AG04449 (cell line): ENCODE data around the gene ELF2.

Experiments
- CTCF ChIA-PET: fragments of 350-600 bp; formaldehyde crosslinking; extraction: SDS; loops from one replicate; lab custom pipeline; 2021; ENCODE audit warnings: antibody characterized with exemption; lab: Yijun Ruan, JAX
- POLR2A ChIA-PET: fragments of 400-600, 350-600 bp; formaldehyde crosslinking; extraction: SDS; loops from one replicate; lab custom pipeline; 2020; ENCODE audit warnings: antibody characterized with exemption, inconsistent platforms; lab: Yijun Ruan, JAX
- DNase-seq: peaks from one replicate; pipeline ENCODE4 v3.0.0-alpha.2; 2010; ENCODE audit warnings: low read depth, low spot score
- H3K4me3 ChIP-seq: 2 replicates; pipeline ENCODE4 v1.5.1; 2011; ENCODE audit warnings: low read depth, mild to moderate bottlenecking, control low read depth, low read length
- TF ChIP-seq, protein P1 (sequence below): IDR thresholded peaks from one replicate; pipeline ENCODE4 v1.5.1; 2011; ENCODE audit warnings: mild to moderate bottlenecking, moderate library complexity, low read length, control low read depth, inconsistent platforms; ENCODE audit not compliant: insufficient read depth; ENCODE audit errors: missing control alignments

ELF2 gene

DNA sequence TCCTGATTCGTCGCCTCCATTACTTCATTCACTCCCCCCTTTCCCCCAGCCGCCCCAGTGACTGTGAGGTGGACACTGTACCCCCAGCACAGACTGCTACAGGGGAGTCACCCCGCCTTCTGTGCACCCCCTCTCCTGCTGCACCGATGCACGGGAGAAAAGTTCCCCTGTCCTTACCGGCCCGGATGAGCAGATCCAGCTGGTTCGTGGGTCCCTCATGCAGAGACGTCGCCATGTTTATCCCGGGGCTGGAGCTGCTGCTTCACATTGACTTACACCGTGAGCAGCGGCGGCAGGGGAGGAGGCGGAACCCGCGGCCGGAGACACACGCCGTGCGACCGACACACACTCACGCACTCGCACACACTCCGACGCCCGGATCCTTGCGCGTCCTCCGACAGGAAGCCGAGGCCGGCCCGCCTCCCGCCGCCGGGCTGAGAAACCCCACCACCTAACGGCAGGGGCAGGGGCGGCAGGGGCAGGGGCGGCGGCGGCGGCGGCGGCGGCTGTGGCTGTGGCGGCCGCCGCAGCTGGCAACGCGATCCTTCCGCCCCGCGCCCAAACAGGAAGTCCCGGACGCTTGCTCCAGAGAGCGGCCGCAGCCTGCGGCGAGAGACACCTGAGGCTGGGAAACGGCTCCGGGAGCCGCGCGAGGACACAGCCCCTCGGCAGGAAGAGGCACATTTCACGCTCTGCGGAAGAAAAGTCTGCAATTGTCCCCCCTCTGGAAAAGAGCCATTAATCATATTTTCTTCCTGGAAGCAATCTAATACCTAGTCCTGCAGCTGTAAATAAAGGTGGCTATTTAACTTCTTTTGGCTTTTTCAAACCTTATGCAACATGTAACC, 92.8 kb downstream of the ELF2 start:
- peak overlapping the region; percentile 93 for H3K4me3 ChIP-seq
- ChIA-PET CTCF (interaction anchor here (0.9 to 1.3 kb wide), 5 partner anchors 15 to 70 kb away, joined by 3 to 4 read pairs (median 3); no protein-coding TSS in a partner anchor), POLR2A (interaction anchor here (0.7 to 1.3 kb wide), 4 partner anchors 53 to 217 kb away, joined by 3 to 5 read pairs (median 3); partner anchors contain the start of genes ELF2 and NOCT)
- peak; percentile 49 for DNase-seq
- TF ChIP-seq, protein P1, sequence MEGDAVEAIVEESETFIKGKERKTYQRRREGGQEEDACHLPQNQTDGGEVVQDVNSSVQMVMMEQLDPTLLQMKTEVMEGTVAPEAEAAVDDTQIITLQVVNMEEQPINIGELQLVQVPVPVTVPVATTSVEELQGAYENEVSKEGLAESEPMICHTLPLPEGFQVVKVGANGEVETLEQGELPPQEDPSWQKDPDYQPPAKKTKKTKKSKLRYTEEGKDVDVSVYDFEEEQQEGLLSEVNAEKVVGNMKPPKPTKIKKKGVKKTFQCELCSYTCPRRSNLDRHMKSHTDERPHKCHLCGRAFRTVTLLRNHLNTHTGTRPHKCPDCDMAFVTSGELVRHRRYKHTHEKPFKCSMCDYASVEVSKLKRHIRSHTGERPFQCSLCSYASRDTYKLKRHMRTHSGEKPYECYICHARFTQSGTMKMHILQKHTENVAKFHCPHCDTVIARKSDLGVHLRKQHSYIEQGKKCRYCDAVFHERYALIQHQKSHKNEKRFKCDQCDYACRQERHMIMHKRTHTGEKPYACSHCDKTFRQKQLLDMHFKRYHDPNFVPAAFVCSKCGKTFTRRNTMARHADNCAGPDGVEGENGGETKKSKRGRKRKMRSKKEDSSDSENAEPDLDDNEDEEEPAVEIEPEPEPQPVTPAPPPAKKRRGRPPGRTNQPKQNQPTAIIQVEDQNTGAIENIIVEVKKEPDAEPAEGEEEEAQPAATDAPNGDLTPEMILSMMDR = peak; percentile 32

DNA sequence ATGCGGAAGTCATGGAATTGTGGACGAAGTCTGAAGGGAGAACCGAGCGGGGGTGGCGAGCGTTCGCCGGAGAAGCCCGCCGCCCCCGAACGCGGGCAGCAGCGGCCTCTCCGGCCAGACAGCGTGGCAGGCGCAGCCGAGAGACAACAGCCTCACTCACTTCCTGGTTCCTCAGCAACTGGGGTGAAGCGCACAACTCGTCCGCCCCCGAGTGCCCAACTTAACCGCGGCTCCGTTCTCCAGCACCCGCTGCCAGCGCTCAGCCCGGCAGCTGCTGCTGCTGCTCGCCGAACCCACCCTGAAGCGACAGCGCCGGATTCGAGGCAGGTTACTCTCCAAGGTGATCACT, 93.4 kb downstream of the ELF2 start:
- ChIA-PET CTCF (interaction anchor here (0.9 to 1.3 kb wide), 3 partner anchors 16 to 71 kb away, joined by 3 to 4 read pairs (median 3); no protein-coding TSS in a partner anchor), POLR2A (interaction anchor here (0.7 to 1.3 kb wide), 3 partner anchors 53 to 217 kb away, joined by 3 to 5 read pairs (median 3); partner anchors contain the start of gene ELF2)
- no peak for DNase-seq
- peak overlapping the region; percentile 93 for H3K4me3 ChIP-seq
- TF ChIP-seq, protein P1 = peak; percentile 23

DNA sequence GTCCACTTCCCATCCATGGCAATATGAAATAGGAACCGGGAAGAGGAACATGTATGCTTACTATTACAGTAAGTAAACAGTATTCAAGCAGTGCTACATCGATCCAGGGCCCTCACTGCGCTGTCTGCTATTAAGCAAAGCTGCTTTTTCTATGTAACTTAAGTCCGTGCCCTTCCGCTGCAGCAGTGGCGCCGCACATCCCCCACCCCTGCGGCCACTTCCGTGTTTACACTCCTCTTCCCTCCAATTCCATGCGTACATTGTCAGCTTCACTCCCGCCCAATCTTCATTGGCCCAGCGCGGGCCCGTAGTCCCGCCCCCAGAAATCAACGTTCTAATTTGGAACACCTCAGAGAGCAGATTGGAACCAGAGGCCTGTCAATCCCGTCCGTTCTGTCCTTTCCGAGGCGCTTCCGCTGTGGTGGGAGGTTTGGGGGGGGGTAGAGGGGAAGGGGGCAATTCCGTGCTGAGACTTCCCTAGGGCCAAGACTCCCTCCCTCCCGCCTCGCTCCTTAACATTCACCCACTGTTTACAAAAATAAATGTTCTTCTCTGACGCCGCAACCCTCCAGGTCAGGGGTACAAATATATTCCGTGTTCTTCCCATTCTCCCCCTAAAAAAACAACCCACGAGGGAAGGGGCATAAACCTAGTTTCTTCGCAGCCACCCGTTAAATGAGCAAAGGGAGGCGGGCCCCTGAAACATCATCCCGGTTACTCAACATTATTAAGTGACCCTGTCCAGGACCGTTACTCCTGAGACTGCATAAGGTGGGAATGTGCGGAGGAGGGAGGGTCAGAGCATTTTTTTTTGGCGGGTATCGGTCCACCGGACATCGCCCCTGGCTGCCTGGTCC, 94.0 kb downstream of the ELF2 start:
- ChIA-PET CTCF (interaction anchor here (0.8 to 1.7 kb wide), 5 partner anchors 13 to 53 kb away, joined by 3 to 4 read pairs (median 4); no protein-coding TSS in a partner anchor), POLR2A (interaction anchor here (0.8 to 0.9 kb wide), 2 partner anchors 53 to 94 kb away, joined by 4 read pairs; partner anchors contain the start of gene ELF2)
- TF ChIP-seq, protein P1 = no peak
- peak overlapping the region; percentile 93 for H3K4me3 ChIP-seq
- peak; percentile 83 for DNase-seq

DNA sequence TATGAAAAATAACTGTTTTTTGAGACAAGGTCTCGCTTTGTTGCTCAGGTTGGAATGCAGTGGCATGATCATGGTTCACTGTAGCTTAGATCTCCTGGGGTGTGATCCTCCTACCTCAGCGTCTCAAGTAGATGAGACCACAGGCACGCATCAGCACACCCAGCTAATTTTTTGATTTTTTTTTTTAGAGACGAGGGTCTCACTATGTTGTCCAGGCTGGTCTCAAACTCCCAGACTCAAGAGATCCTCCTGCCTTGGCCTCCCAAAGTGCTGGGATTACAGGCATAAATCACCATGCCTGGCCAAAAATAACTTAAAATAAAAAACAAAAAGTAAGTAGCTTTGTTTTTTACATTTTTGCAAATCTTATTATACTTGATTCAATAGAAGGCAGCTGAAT, 98.1 kb downstream of the ELF2 start:
- DNase-seq = no peak
- ChIA-PET POLR2A (no interaction called here), CTCF (interaction anchor here (0.6 to 2.8 kb wide), 4 partner anchors 16 to 217 kb away, joined by 3 to 10 read pairs (median 6); no protein-coding TSS in a partner anchor)
- TF ChIP-seq, protein P1 = no peak
- H3K4me3 ChIP-seq = no peak overlapping the region

DNA sequence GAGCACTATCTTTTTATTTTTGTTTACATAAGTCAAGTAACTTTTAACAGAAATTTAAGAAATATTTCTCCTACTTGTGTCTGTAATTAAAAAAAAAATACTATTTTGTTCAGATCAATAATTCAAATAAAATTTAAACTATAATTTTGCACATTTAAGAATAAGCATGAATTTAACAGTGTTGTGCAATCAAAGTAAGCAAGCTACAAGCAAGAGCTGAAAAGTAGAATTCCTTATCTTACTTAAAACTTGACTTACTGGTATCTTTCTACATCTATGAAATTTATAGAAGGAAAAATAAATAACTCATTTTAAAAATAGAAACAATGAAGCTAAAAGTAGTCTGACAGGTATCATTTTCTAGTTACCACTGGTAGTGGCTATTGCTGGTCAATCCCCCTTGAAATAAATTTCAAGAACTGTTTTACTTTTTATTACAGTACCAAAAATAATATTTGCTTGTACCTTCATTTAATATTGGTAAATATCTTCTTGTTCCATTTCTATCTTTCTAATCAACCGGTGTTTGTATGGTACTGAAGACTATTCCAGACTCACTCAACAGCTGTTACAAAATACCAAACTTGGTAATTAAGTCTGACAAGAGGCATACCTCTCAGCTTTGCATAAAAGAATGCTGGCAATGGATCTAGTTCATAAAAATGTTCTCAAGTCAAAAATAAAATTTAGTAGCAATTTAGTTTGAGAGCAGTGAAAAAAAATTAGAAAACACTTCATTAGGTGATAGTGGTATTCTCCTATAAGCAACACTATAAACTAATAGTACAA, 99.3 kb downstream of the ELF2 start:
- TF ChIP-seq, protein P1 = no peak
- ChIA-PET POLR2A (no interaction called here), CTCF (interaction anchor here (1.0 to 2.8 kb wide), 3 partner anchors 21 to 77 kb away, joined by 3 to 9 read pairs (median 9); no protein-coding TSS in a partner anchor)
- DNase-seq = no peak
- no peak overlapping the region for H3K4me3 ChIP-seq
